ENCODE data around the gene PSMD12. TPM values are rescaled to one million over a fixed set of nuclear protein-coding genes. Genes with fewer than 3 reads are reported as not detected.

PSMD12 gene
- polyA plus RNA-seq, 1 donor from 2014 or later, result 24.1 TPM

GRCh38 chr17:67349420-67349819 is 17.0 kb downstream of the PSMD12 start:
- no peaks in the 10 kb centered on the region for H3K9me2 ChIP-seq (ENCODE audit: insufficient read depth, low read length)
- no peak overlapping the region for H3K27ac ChIP-seq (ENCODE audit: low read length)
- H3K36me3 ChIP-seq (ENCODE audit: insufficient read depth, low read length), result peaks cover 23% of the 10 kb centered on the region
- H3K4me3 ChIP-seq (ENCODE audit: low read length), result no peak overlapping the region
- H3F3A ChIP-seq (ENCODE audit: insufficient read depth, low read length, poor library complexity, severe bottlenecking), result no peaks in the 10 kb centered on the region
- no peak overlapping the region for H2AFZ ChIP-seq (ENCODE audit: low read depth, low read length)
- H4K20me1 ChIP-seq (ENCODE audit: insufficient read depth), result no peaks in the 10 kb centered on the region
- no peaks in the 10 kb centered on the region for H3K79me2 ChIP-seq (replicated peaks; ENCODE audit: insufficient read depth, low read length)
- H3K9me3 ChIP-seq (ENCODE audit: low read length), result peaks cover 5% of the 10 kb centered on the region
- H3K4me2 ChIP-seq (ENCODE audit: low read length), result no peak overlapping the region
- no peak for TF ChIP-seq SMC3 (conservative IDR thresholded peaks at IDR 0.05; ENCODE audit: poor library complexity)
- no peak for TF ChIP-seq MXI1 (conservative IDR thresholded peaks at IDR 0.05; ENCODE audit: poor library complexity, severe bottlenecking)
- TF ChIP-seq TAF1 (IDR thresholded peaks at IDR 0.05; ENCODE audit: low read depth), result no peak
- TF ChIP-seq EP300 (conservative IDR thresholded peaks at IDR 0.05; ENCODE audit: poor library complexity, severe bottlenecking), result no peak
- TF ChIP-seq POLR2AphosphoS5 (IDR thresholded peaks at IDR 0.05), result no peak
- no peak for TF ChIP-seq RAD21 (conservative IDR thresholded peaks at IDR 0.05)
- TF ChIP-seq REST (IDR thresholded peaks at IDR 0.05; ENCODE audit: borderline replicate concordance), result no peak
- TF ChIP-seq EZH2 (IDR thresholded peaks at IDR 0.05; ENCODE audit: borderline replicate concordance, insufficient read depth, low read length, poor library complexity, severe bottlenecking), result no peak
- no peak overlapping the region for H3K9ac ChIP-seq (ENCODE audit: low read length)
- no peaks in the 10 kb centered on the region for H3K27me3 ChIP-seq (ENCODE audit: insufficient read depth, low read depth, low read length)

- Histone ChIP-seq H3K79me2 (replicated peaks; ENCODE audit: insufficient read depth, low read length) (no peaks in the 10 kb centered on the region), H3F3A (ENCODE audit: insufficient read depth, low read length, poor library complexity, severe bottlenecking) (no peaks in the 10 kb centered on the region), H4K20me1 (ENCODE audit: insufficient read depth) (no peaks in the 10 kb centered on the region), H3K4me3 (ENCODE audit: low read length) (no peak overlapping the region), H3K4me2 (ENCODE audit: low read length) (no peak overlapping the region), H3K9me2 (ENCODE audit: insufficient read depth, low read length) (no peaks in the 10 kb centered on the region), H3K27me3 (ENCODE audit: insufficient read depth, low read depth, low read length) (no peaks in the 10 kb centered on the region), H3K9ac (ENCODE audit: low read length) (no peak overlapping the region), H3K9me3 (ENCODE audit: low read length) (peaks cover 5% of the 10 kb centered on the region), H3K36me3 (ENCODE audit: insufficient read depth, low read length) (peaks cover 23% of the 10 kb centered on the region), H3K27ac (ENCODE audit: low read length) (no peak overlapping the region), H2AFZ (ENCODE audit: low read depth, low read length) (no peak overlapping the region)
- TF ChIP-seq EP300 (conservative IDR thresholded peaks at IDR 0.05; ENCODE audit: poor library complexity, severe bottlenecking), result no peak
- no peak for TF ChIP-seq CTCF (IDR thresholded peaks at IDR 0.05; ENCODE audit: poor library complexity, severe bottlenecking)
- TF ChIP-seq POLR2AphosphoS5 (IDR thresholded peaks at IDR 0.05), result no peak
- TF ChIP-seq RAD21 (conservative IDR thresholded peaks at IDR 0.05), result no peak
- TF ChIP-seq SMC3 (conservative IDR thresholded peaks at IDR 0.05; ENCODE audit: poor library complexity), result no peak
- no peak for TF ChIP-seq EZH2 (IDR thresholded peaks at IDR 0.05; ENCODE audit: borderline replicate concordance, insufficient read depth, low read length, poor library complexity, severe bottlenecking)
- no peak for TF ChIP-seq MXI1 (conservative IDR thresholded peaks at IDR 0.05; ENCODE audit: poor library complexity, severe bottlenecking)
- TF ChIP-seq REST (IDR thresholded peaks at IDR 0.05; ENCODE audit: borderline replicate concordance), result no peak
- TF ChIP-seq TAF1 (IDR thresholded peaks at IDR 0.05; ENCODE audit: low read depth), result no peak
Observed at GRCh38 chr17:67347826-67348225, 18.6 kb downstream of the PSMD12 start.

Data from neural cell (in vitro differentiated cells).